ENCODE measurements around the gene TMCC1. TPM values are rescaled to one million over a fixed set of nuclear protein-coding genes. Genes with fewer than 3 reads are reported as not detected.
"Not testable (repeated sequence)": the region's sequence is repeated elsewhere in the genome, so short reads cannot be mapped to it uniquely, and the experiment has no call there.

TMCC1 gene
- total and polyA plus RNA-seq, 9 donors: 26.8 to 37.8 (median 30.9) TPM

DNA sequence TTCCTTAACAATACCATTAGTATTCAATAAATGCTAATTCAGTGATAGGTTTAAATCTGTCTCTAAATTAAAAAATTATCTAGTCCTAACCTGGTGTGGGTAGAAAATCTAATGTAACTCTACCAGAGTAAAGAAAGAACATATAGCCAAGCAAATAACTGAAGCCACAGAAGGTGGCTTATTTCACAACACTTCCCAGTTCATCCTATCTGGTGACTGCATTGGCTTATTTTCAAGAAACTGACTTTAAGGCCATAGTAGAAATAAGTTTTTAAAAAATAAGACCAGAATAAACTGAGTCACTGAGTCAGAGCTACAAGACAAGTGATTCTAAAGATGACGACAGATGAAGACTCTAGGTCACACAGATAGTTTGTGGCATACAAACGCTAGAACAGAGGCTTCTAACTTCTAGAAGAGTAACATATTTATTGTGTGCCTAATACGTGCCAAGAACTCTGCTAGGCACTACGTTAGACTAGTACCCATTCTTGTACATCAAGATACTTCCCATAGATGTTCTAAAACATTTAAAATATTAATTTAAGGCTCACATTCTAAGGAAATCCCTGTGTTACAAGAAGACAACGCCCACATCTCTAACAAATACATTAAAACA, 25.9 kb downstream of the TMCC1 start:
- H3K4me3 ChIP-seq (ENCODE audit: low read length): no peak overlapping the region
- peaks cover 10% of the 10 kb centered on the region for H3K36me3 ChIP-seq (ENCODE audit: control insufficient read depth, insufficient read depth, low read length)
- H3K27me3 ChIP-seq (ENCODE audit: control insufficient read depth, insufficient read depth, low read length): no peaks in the 10 kb centered on the region
- no peak for DNase-seq
- H3K27ac ChIP-seq (ENCODE audit: low read length): no peak overlapping the region
- WGBS (ENCODE audit: insufficient coverage): no CpG with 5 or more reads among the region's 5 CpGs
- H3K9me3 ChIP-seq (replicated peaks; ENCODE audit: control insufficient read depth, low read depth, low read length): no peaks in the 10 kb centered on the region
- H3K4me1 ChIP-seq (ENCODE audit: control insufficient read depth, insufficient read depth, low read length): no peaks in the 10 kb centered on the region

DNA sequence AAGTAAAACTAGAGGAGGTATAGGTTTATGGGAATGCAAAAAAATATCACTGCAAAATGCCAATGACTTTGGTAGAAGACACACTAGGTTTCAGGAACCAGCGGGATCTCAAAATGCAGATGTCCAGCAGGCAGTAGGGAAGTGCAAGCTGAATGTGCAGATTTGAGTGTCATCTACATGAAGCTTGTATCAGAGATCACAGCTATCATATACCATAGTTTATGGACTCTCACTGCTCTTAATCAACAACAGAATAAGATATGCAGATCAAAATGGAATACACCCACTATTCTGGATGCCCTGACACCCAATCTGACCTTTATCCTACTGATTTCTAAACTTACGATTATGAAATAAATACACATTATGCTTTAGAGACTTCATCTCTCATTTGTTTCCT, 27.7 kb downstream of the TMCC1 start:
- WGBS (ENCODE audit: insufficient coverage): 80% methylated on average over 1 of the region's 2 CpGs
- Histone ChIP-seq H3K36me3 (ENCODE audit: control insufficient read depth, insufficient read depth, low read length) (peaks cover 6% of the 10 kb centered on the region), H3K9me3 (replicated peaks; ENCODE audit: control insufficient read depth, low read depth, low read length) (no peaks in the 10 kb centered on the region), H3K27me3 (ENCODE audit: control insufficient read depth, insufficient read depth, low read length) (no peaks in the 10 kb centered on the region), H3K4me3 (ENCODE audit: low read length) (no peak overlapping the region), H3K27ac (ENCODE audit: low read length) (no peak overlapping the region), H3K4me1 (ENCODE audit: control insufficient read depth, insufficient read depth, low read length) (no peaks in the 10 kb centered on the region)
- DNase-seq: no peak

DNA sequence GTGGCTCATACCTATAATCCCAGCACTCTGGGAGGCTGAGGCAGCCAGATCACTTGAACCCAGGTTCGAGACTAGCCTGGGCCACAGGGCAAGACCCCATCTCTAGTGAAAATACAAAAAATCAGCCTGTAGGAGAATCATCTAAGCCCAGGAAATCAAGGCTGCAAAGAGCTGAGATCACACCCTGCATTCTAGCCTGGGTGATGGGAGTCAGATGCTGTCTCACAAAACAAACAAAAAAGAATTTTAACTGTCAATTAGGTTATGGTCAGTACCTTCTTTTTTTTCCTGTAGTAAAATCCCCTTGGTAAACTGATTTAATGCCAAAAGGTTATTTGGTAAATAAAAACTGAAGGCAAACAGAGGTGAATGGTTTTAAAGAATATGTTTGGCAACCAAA, 29.0 kb downstream of the TMCC1 start:
- no CpG with 5 or more reads among the region's 1 CpG for WGBS (ENCODE audit: insufficient coverage)
- Histone ChIP-seq H3K9me3 (replicated peaks; ENCODE audit: control insufficient read depth, low read depth, low read length) (no peaks in the 10 kb centered on the region), H3K36me3 (ENCODE audit: control insufficient read depth, insufficient read depth, low read length) (peaks cover 9% of the 10 kb centered on the region), H3K27me3 (ENCODE audit: control insufficient read depth, insufficient read depth, low read length) (no peaks in the 10 kb centered on the region), H3K4me3 (ENCODE audit: low read length) (no peak overlapping the region), H3K4me1 (ENCODE audit: control insufficient read depth, insufficient read depth, low read length) (no peaks in the 10 kb centered on the region), H3K27ac (ENCODE audit: low read length) (no peak overlapping the region)
- no peak for DNase-seq

DNA sequence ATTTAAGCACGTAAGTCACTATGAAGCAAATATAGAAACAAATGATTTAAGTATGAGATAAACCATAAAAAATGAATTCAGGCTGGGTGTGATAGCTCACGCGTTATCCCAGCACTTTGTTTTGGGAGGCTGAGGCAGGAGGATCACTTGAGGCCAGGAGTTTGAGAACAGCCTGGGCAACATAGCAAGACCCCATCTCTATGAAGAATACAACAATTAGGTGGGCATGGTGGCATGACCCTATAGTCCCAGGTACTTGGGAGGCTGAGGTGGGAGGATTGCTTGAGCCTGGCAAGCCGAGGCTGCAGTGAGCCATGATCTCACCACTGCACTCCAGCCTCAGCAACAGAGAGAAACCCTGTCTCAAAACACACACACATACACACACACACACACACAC, 34.2 kb downstream of the TMCC1 start:
- Histone ChIP-seq H3K36me3 (ENCODE audit: control insufficient read depth, insufficient read depth, low read length) (peaks cover 7% of the 10 kb centered on the region), H3K27ac (ENCODE audit: low read length) (no peak overlapping the region), H3K4me3 (ENCODE audit: low read length) (no peak overlapping the region), H3K9me3 (replicated peaks; ENCODE audit: control insufficient read depth, low read depth, low read length) (no peaks in the 10 kb centered on the region), H3K4me1 (ENCODE audit: control insufficient read depth, insufficient read depth, low read length) (no peaks in the 10 kb centered on the region), H3K27me3 (ENCODE audit: control insufficient read depth, insufficient read depth, low read length) (no peaks in the 10 kb centered on the region)
- no peak for DNase-seq
- no CpG with 5 or more reads among the region's 4 CpGs for WGBS (ENCODE audit: insufficient coverage)

DNA sequence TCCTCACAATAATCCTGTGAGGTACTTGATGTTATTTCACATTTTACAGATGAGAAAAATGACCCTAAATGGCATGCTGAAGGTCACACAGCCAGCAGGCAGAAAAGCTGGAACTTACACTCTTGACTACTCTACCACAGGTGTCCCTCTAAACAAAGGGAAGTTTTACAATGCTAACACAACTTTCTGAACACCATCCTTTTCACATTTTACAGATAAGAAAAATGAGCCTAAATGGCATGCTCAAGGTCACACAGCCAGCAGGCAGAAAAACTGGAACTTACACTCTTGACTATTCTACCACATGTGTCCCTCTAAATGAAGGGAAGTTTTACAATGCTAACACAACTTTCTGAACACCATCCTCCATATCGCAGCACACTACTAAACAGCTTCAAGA, 35.6 kb downstream of the TMCC1 start:
- DNase-seq: no peak
- H3K27ac ChIP-seq (ENCODE audit: low read length): no peak overlapping the region
- H3K9me3 ChIP-seq (replicated peaks; ENCODE audit: control insufficient read depth, low read depth, low read length): no peaks in the 10 kb centered on the region
- 100% methylated on average over 1 of the region's 1 CpG for WGBS (ENCODE audit: insufficient coverage)
- no peaks in the 10 kb centered on the region for H3K4me1 ChIP-seq (ENCODE audit: control insufficient read depth, insufficient read depth, low read length)
- peaks cover 11% of the 10 kb centered on the region for H3K36me3 ChIP-seq (ENCODE audit: control insufficient read depth, insufficient read depth, low read length)
- no peak overlapping the region for H3K4me3 ChIP-seq (ENCODE audit: low read length)
- no peaks in the 10 kb centered on the region for H3K27me3 ChIP-seq (ENCODE audit: control insufficient read depth, insufficient read depth, low read length)

DNA sequence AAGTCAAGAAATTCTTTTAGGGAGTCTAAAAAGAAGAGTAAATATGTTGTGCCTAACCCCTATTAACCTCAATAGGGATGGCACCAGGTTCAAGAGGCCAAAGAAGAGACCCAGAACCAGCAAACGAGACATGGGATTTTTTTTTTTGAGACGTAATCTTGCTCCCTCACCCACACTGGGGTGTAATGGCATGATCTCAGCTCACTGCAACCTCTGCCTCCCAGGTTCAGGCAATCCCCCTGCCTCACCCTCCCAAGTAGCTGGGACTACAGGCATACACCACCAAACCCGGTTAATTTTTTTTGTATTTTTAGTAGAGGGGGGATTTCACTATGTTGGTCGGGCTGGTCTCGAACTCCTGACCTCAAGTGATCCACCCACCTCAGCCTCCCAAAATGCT, 36.7 kb downstream of the TMCC1 start:
- 100% methylated on average over 1 of the region's 5 CpGs for WGBS (ENCODE audit: insufficient coverage)
- H3K27me3 ChIP-seq (ENCODE audit: control insufficient read depth, insufficient read depth, low read length): not testable (repeated sequence)

DNA sequence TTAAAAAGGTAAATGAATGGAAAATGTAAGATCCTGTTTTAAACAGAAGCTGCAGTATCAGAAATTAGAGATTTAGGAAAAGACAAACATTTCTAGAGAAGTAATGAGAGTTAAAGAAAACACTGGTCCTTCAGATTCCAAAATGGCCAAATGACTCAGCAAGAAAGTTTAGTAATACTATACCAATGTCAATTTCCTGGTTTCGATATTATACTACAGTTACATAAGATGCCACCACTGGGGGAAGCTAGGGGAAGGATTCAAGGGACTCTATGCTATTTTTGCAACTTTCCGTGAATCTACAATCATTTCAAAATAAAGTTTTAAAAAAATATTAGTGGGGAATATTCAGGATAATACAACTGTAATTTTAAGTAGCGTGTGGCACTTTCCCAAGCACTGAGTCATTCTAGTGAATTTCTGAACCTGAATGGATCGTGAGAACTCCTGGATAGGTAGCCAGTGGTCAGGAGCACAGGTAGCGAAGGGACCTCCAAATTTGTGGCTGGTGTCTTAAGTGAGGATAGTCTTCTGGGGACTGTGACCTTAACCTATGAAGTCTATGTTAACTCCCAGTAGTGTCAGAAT, 37.6 kb downstream of the TMCC1 start:
- Histone ChIP-seq H3K27me3 (ENCODE audit: control insufficient read depth, insufficient read depth, low read length) (no peaks in the 10 kb centered on the region), H3K36me3 (ENCODE audit: control insufficient read depth, insufficient read depth, low read length) (peaks cover 20% of the 10 kb centered on the region), H3K4me1 (ENCODE audit: control insufficient read depth, insufficient read depth, low read length) (no peaks in the 10 kb centered on the region), H3K9me3 (replicated peaks; ENCODE audit: control insufficient read depth, low read depth, low read length) (peaks cover 3% of the 10 kb centered on the region), H3K4me3 (ENCODE audit: low read length) (no peak overlapping the region), H3K27ac (ENCODE audit: low read length) (no peak overlapping the region)
- WGBS (ENCODE audit: insufficient coverage): 80% methylated on average over 1 of the region's 5 CpGs
- peak; percentile 45 for DNase-seq

More for the DNA sequence above, 36.7 kb downstream of the TMCC1 start:
- not testable (repeated sequence) for H3K4me3 ChIP-seq (ENCODE audit: low read length); DNase-seq; H3K27ac ChIP-seq (ENCODE audit: low read length); H3K9me3 ChIP-seq (replicated peaks; ENCODE audit: control insufficient read depth, low read depth, low read length); H3K4me1 ChIP-seq (ENCODE audit: control insufficient read depth, insufficient read depth, low read length)
- peaks cover 15% of the 10 kb centered on the region for H3K36me3 ChIP-seq (ENCODE audit: control insufficient read depth, insufficient read depth, low read length)

DNA sequence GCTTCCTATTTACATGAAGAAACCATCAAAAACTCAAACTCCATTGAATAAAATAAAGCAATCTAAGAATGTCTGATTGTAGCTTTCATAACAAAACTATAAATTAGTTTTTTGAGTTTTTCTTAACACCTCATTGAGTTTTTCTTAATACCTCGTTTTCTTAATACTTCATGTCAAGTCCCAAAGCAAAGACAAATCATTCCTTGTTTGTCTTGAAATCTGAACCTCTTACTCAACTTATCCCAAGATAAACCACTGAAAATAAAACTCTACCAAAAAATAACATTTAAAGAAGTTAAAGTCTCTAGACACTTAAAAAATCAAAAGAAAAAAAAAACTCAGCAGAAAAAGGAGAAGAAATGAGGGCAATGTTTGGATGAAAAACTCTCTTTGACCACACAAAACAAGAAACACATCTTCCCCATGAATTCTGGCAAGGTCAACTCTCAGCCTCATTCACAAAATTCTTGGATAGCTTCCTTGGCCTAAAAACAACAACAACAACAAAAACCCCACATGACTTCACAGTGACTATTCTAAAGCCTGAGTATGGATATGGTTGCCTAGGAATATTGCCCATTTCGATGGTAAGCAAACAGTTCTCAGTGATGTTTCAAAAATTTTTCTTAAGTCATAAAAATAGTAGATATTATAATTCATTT, 38.2 kb downstream of the TMCC1 start:
- WGBS (ENCODE audit: insufficient coverage): no CpG with 5 or more reads among the region's 2 CpGs
- peaks cover 17% of the 10 kb centered on the region for H3K36me3 ChIP-seq (ENCODE audit: control insufficient read depth, insufficient read depth, low read length)
- no peaks in the 10 kb centered on the region for H3K4me1 ChIP-seq (ENCODE audit: control insufficient read depth, insufficient read depth, low read length)
- DNase-seq: peak; percentile 82
- H3K9me3 ChIP-seq (replicated peaks; ENCODE audit: control insufficient read depth, low read depth, low read length): peaks cover 3% of the 10 kb centered on the region
- H3K27ac ChIP-seq (ENCODE audit: low read length): no peak overlapping the region
- no peak overlapping the region for H3K4me3 ChIP-seq (ENCODE audit: low read length)
- no peaks in the 10 kb centered on the region for H3K27me3 ChIP-seq (ENCODE audit: control insufficient read depth, insufficient read depth, low read length)

DNA sequence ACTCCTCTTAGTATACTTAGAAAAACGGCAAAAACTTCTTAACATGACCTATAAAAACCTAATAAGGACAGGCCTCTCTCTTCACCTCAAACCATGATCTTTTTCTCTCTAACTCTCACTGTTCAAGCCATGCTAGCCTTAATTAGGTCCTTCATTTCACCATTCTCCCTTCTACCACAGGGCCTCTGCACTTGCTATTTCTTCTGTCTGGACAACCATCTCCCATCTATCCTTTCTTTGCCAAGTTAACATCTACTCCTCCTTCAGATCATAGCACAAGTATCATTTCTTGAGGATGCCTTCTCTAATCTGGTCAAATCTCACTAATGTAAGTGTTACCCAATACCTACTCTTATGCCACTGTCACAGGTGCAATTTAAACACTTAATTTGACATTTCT, 39.1 kb downstream of the TMCC1 start:
- no CpG with 5 or more reads among the region's 1 CpG for WGBS (ENCODE audit: insufficient coverage)
- no peaks in the 10 kb centered on the region for H3K4me1 ChIP-seq (ENCODE audit: control insufficient read depth, insufficient read depth, low read length)
- no peak overlapping the region for H3K27ac ChIP-seq (ENCODE audit: low read length)

DNA sequence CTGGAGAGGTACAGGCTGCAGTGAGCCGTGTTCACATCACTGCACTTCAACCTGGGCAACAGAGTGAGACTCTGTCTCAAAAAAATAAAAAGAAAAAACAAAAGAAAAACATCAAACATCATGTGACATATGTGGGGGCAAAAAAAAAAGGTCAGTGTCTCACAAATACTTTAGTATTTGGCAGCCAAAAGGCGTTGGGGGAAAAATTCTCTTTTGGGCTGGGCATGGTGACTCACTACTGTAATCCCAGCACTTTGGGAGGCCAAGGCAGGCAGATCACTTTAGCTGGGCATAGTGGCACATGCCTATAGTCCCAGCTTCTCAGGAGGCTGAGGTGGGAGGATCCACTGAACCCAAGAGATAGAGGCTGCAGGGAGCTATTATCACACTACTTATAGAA, 47.6 kb downstream of the TMCC1 start:
- no peak for DNase-seq
- Histone ChIP-seq H3K27me3 (ENCODE audit: control insufficient read depth, insufficient read depth, low read length) (no peaks in the 10 kb centered on the region), H3K4me1 (ENCODE audit: control insufficient read depth, insufficient read depth, low read length) (no peaks in the 10 kb centered on the region), H3K4me3 (ENCODE audit: low read length) (no peak overlapping the region), H3K36me3 (ENCODE audit: control insufficient read depth, insufficient read depth, low read length) (peaks cover 4% of the 10 kb centered on the region), H3K27ac (ENCODE audit: low read length) (no peak overlapping the region), H3K9me3 (replicated peaks; ENCODE audit: control insufficient read depth, low read depth, low read length) (peaks cover 4% of the 10 kb centered on the region)
- WGBS (ENCODE audit: insufficient coverage): no CpG with 5 or more reads among the region's 2 CpGs

More for the DNA sequence above, 39.1 kb downstream of the TMCC1 start:
- no peaks in the 10 kb centered on the region for H3K27me3 ChIP-seq (ENCODE audit: control insufficient read depth, insufficient read depth, low read length)
- no peak for DNase-seq
- peaks cover 3% of the 10 kb centered on the region for H3K9me3 ChIP-seq (replicated peaks; ENCODE audit: control insufficient read depth, low read depth, low read length)
- H3K4me3 ChIP-seq (ENCODE audit: low read length): no peak overlapping the region
- H3K36me3 ChIP-seq (ENCODE audit: control insufficient read depth, insufficient read depth, low read length): peaks cover 17% of the 10 kb centered on the region
